HepG2 (cell line): ENCODE measurements around the gene CATSPERB. TPM values are rescaled to one million over a fixed set of nuclear protein-coding genes. Genes with fewer than 3 reads are reported as not detected.

Experiments used
- CAMTA2 ChIP-seq: sonication (generic); formaldehyde crosslinking; IDR thresholded peaks from 2 replicates; pipeline ENCODE4 v1.4.0; 2020; ENCODE audit warnings: mild to moderate bottlenecking, missing genetic modification reagents, borderline replicate concordance
- CHCHD3 ChIP-seq: sonication (generic); formaldehyde crosslinking; IDR thresholded peaks from 2 replicates; pipeline ENCODE4 v1.8.0; 2022; ENCODE audit warnings: mild to moderate bottlenecking, missing genetic modification reagents, moderate library complexity
- CHD4 ChIP-seq: fragments of 200-600 bp; sonication (generic); IDR thresholded peaks from 2 replicates; pipeline ENCODE4 v1.7.0; 2017; ENCODE audit warnings: mild to moderate bottlenecking, low read length, borderline replicate concordance
- FOXM1 ChIP-seq: sonication (generic); formaldehyde crosslinking; IDR thresholded peaks from 2 replicates; pipeline ENCODE4 v1.5.0; 2020; ENCODE audit warnings: missing genetic modification reagents
- HOXA3 ChIP-seq: sonication (generic); formaldehyde crosslinking; IDR thresholded peaks from 2 replicates; pipeline ENCODE4 v1.5.0; 2020; ENCODE audit warnings: missing genetic modification reagents
- NCOR1 ChIP-seq: fragments of 200-600 bp; sonication (generic); IDR thresholded peaks from 2 replicates; pipeline ENCODE4 v1.7.0; 2017; ENCODE audit warnings: antibody characterized with exemption, low read length, borderline replicate concordance
- NONO ChIP-seq, 2 experiments: fragments of 450-650 bp in 1 of 2; sonication (generic) in 1 of 2; formaldehyde crosslinking in 1 of 2; IDR thresholded peaks in 1 of 2; conservative IDR thresholded peaks in 1 of 2; 2 replicates each; pipeline versions ENCODE4 v1.6.1 to v1.8.0; 2017 to 2022; ENCODE audit warnings: mild to moderate bottlenecking in 1 of 2, missing genetic modification reagents in 1 of 2, moderate library complexity in 1 of 2
- PLSCR1 ChIP-seq: sonication (generic); formaldehyde crosslinking; IDR thresholded peaks from 2 replicates; pipeline ENCODE4 v1.5.0; 2020; ENCODE audit warnings: missing genetic modification reagents, mild to moderate bottlenecking, borderline replicate concordance
- POLR2A ChIP-seq, 2 experiments: IDR thresholded peaks; 2 replicates each; pipeline ENCODE4 v1.6.1; 2011; ENCODE audit warnings: low read depth in 2 of 2, low read length in 2 of 2, mild to moderate bottlenecking in 1 of 2, moderate library complexity in 1 of 2; ENCODE audit not compliant: insufficient read depth in 1 of 2
- RCOR2 ChIP-seq: IDR thresholded peaks from 2 replicates; pipeline ENCODE4 v1.6.1; 2016; ENCODE audit warnings: missing biosample characterization, missing genetic modification reagents
- RXRB ChIP-seq: IDR thresholded peaks from 2 replicates; pipeline ENCODE4 v1.6.1; 2016; ENCODE audit warnings: borderline replicate concordance, missing genetic modification reagents, missing compliant biosample characterization
- SAP130 ChIP-seq: IDR thresholded peaks from 2 replicates; pipeline ENCODE4 v1.6.1; 2016; ENCODE audit warnings: low read depth
- SOX6 ChIP-seq, 2 experiments: fragments of 450-650 bp in 1 of 2; sonication (generic) in 1 of 2; formaldehyde crosslinking in 1 of 2; IDR thresholded peaks; 2 replicates each; pipeline versions ENCODE4 v1.4.0 to v1.6.1; 2017 to 2020; ENCODE audit warnings: antibody characterized with exemption in 1 of 2, mild to moderate bottlenecking in 1 of 2, missing genetic modification reagents in 1 of 2
- TCF7 ChIP-seq: sonication (generic); IDR thresholded peaks from 2 replicates; pipeline ENCODE4 v1.6.1; 2016; ENCODE audit warnings: antibody characterized with exemption, low read depth
- TFAP4 ChIP-seq: sonication (generic); IDR thresholded peaks from 2 replicates; pipeline ENCODE4 v1.6.1; 2016; ENCODE audit warnings: low read depth, borderline replicate concordance
- ZBTB10 ChIP-seq: sonication (generic); formaldehyde crosslinking; IDR thresholded peaks from 2 replicates; pipeline ENCODE4 v1.4.0; 2020; ENCODE audit warnings: missing genetic modification reagents, borderline replicate concordance
- ZBTB46 ChIP-seq: sonication (generic); formaldehyde crosslinking; IDR thresholded peaks from 2 replicates; pipeline ENCODE4 v1.4.0; 2020; ENCODE audit warnings: mild to moderate bottlenecking, missing genetic modification reagents, borderline replicate concordance
- ZFP91 ChIP-seq: sonication (generic); formaldehyde crosslinking; IDR thresholded peaks from 2 replicates; pipeline ENCODE4 v1.9.0; 2022; ENCODE audit warnings: missing genetic modification reagents, mild to moderate bottlenecking, borderline replicate concordance
- ZNF292 ChIP-seq: sonication (generic); formaldehyde crosslinking; IDR thresholded peaks from 2 replicates; pipeline ENCODE4 v1.8.1; 2022; ENCODE audit warnings: mild to moderate bottlenecking, low read depth, missing genetic modification reagents, borderline replicate concordance
- polyA plus RNA-seq, 8 experiments: library from polyadenylated mRNA; depleted of rRNA in 3 of 8; stranded (reverse) in 7 of 8; unstranded in 1 of 8; fragments of >200 nt; fragmentation: Illumina TruSeq in 4 of 8; extraction: Trizol in 4 of 8; gene quantifications; 2 replicates each; pipeline versions ENCODE4 v1.2.1 to v1.2.3, GENCODE V29; 2011 to 2016; ENCODE audit warnings: low read depth in 4 of 8, missing spikeins in 1 of 8, mixed read lengths in 1 of 8; ENCODE audit not compliant: insufficient read depth in 1 of 8
- total RNA-seq, 5 experiments: library from RNA; depleted of rRNA; stranded (reverse); fragments of >200 nt; fragmentation: Illumina TruSeq; extraction: Trizol; gene quantifications; 2 replicates each; pipeline ENCODE4 v1.2.3, GENCODE V29; 2016; ENCODE audit warnings: low read depth in 1 of 5

Gene CATSPERB
- total and polyA plus RNA-seq, 2 of the 13 experiments (the other 11 are each of a cell fraction or from before 2014, with no cell fraction given): not detected

GRCh38 chr14:91554535-91555332, 177.2 kb downstream of the CATSPERB start (continued):
- TF ChIP-seq ZBTB10: 0 out of 2 replicates have a peak, but pooled peaks have one; percentile 6
- TF ChIP-seq CAMTA2: no peak
- peak; percentile 28; the same call in 1 of the 2 replicates for TF ChIP-seq SAP130
- peak; percentile 70; the same call in 1 of the 2 replicates for TF ChIP-seq NCOR1
- 0 out of 2 replicates have a peak, but pooled peaks have one; percentile 16 for TF ChIP-seq TFAP4
- peak; percentile 36; the same call in 1 of the 2 replicates for TF ChIP-seq TCF7
- TF ChIP-seq SOX6 (IDR thresholded peaks at IDR 0.05): no peak
- TF ChIP-seq SOX6 (CRISPR knock-in tag; IDR thresholded peaks at IDR 0.05): peak; percentile 30; the same call in 1 of the 2 replicates
- no peak for TF ChIP-seq ZBTB46 (CRISPR knock-in tag)
- 0 out of 2 replicates have a peak, but pooled peaks have one; percentile 22 for TF ChIP-seq RCOR2 (CRISPR knock-in tag)
- no peak for TF ChIP-seq FOXM1 (CRISPR knock-in tag)
- 0 out of 2 replicates have a peak, but pooled peaks have one; percentile 52 for TF ChIP-seq ZFP91
- TF ChIP-seq HOXA3: peak; percentile 35
- no peak for TF ChIP-seq CHCHD3 (CRISPR knock-in tag)
- TF ChIP-seq RXRB: peak; percentile 15; the same call in 1 of the 2 replicates
- peak; percentile 91; the same call in 1 of the 2 replicates for TF ChIP-seq ZNF292 (CRISPR knock-in tag)
- no peak for TF ChIP-seq NONO (IDR thresholded peaks at IDR 0.05)
- 0 out of 2 replicates have a peak, but pooled peaks have one; percentile 51 for TF ChIP-seq NONO (CRISPR knock-in tag; conservative IDR thresholded peaks at IDR 0.05)
- TF ChIP-seq POLR2A (IDR thresholded peaks at IDR 0.05; ENCODE audit: insufficient read depth in 1 of 2, low read depth in 2 of 2, low read length in 2 of 2): peak in 1 of 2 experiments; percentile 48; a peak in 2 of 4 replicates
- no peak for TF ChIP-seq PLSCR1
- no peak for TF ChIP-seq CHD4
